ENCODE data around the gene MBNL1.
A peak's percentile ranks its signal among the peaks of the same experiment; 100 is the strongest.

The MBNL1 gene

DNA sequence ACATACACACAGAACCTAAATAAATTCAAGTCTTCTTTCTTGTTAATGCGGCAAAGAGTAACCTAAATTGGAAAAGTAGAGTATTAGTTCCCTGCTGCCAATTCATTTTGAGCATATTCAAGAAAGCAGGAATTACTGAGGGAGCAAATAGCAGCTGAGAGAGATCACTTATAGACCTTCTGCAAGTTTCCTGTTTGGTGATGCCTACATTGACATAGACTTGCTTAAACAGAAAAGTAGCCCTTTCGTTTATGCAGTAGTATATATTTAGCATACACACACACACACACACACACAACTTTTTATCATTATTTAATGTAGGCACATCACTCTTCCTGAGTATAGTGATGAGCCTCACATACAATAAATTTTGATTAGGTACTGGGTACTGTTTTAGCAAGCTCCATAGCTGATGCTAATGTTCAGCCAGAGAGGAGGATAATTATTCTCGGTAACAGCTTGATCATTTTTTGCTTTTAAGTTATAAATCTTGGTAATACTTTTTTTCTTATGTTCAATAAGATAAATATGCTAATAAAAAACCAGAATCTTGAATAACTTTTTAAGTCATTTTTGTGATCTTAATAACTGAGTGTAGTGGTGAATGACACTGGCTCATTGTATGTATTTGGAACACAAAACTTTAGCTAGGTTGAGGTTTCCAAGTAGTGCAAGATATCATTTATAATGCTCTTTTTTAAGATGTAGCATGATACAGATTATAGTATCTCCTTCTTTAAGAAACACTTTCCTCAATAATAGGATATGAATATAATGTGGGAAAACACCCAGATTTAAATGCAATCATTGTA, 174.7 kb downstream of the MBNL1 start:
- FAIRE-seq (no peak), DNase-seq (ENCODE audit: low spot score) (no peak)

DNA sequence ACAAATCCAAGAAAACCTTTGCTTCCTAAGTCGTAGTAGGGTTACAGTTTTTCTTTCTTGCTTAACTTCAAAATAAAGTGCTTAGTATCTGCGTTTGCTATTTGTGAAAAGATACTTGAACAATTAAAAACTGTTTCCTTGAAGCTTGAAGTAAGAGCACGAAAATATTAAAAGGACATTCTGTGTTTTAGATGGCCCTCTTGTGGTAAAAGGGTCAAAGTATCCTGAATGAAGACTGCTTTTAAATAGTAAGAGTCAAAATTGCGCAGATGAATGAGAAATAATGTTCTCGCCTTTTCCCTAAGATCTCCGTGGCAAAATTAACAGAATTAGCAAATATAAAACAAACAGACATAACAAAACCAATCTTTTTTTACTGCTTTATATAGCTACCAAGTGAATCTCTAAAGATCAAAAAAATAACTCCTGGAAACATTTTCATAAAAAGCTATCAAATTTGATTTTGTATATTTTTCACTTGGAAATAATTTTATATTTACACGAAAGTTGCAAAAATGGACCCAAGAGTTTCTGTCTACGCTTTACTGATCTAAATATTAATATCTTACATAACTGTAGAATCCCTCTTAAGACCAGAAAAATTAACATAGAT, 175.4 kb downstream of the MBNL1 start:
- FAIRE-seq (no peak), DNase-seq (ENCODE audit: low spot score) (no peak)

DNA sequence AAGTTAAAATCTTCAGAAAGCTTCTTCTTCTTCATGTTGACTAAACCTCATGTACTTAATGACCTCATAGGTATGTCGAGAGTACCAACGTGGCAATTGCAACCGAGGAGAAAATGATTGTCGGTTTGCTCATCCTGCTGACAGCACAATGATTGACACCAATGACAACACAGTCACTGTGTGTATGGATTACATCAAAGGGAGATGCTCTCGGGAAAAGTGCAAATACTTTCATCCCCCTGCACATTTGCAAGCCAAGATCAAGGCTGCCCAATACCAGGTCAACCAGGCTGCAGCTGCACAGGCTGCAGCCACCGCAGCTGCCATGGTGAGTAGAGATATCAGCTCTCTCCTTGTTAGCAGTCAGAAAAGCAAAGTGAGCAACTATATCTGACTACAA, 176.5 kb downstream of the MBNL1 start:
- no peak for FAIRE-seq
- no peak for DNase-seq (ENCODE audit: low spot score)

DNA sequence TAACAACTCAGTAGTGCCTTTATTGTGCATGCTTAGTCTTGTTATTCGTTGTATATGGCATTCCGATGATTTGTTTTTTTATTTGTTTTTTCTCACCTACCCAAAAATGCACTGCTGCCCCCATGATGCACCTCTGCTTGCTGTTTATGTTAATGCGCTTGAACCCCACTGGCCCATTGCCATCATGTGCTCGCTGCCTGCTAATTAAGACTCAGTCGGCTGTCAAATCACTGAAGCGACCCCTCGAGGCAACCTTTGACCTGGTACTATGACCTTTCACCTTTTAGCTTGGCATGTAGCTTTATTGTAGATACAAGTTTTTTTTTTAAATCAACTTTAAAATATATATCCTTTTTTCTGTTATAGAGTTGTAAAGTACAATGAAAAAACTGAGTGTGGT, 177.8 kb downstream of the MBNL1 start:
- DNase-seq (ENCODE audit: low spot score) (no peak), FAIRE-seq (no peak)

DNA sequence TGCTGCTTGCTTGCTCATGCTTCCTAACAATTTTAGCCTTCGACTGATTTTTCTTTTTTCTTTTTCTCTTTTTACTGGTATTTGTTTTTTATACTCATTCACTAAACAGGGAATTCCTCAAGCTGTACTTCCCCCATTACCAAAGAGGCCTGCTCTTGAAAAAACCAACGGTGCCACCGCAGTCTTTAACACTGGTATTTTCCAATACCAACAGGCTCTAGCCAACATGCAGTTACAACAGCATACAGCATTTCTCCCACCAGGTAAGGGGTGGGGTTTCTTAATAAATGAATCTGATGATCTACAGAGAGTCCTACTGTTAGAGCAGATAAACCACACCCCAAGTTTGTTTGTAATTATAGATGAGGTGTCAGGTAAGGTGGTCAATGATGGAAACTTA, 178.8 kb downstream of the MBNL1 start:
- FAIRE-seq: no peak

DNA sequence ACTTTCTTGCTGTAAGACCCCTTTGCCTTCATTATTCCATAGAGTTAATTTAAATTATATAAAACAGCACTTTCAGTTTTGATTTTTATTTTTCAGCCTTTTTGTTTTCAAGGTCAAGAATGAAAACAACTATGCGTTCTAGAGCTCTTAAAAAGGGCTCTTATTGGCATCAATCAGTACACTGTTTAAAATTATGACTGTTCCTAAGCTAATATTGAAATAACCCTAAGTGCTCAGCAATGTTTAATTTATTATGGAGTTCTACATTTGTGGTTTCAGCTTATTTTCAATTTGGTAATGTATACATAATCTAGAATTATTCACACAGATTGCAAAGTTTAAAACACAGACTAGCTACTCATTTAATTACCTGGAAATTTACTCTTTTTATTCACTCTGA, 179.4 kb downstream of the MBNL1 start:
- no peak for FAIRE-seq
- no peak for DNase-seq (ENCODE audit: low spot score)

More for the DNA sequence above, 178.8 kb downstream of the MBNL1 start:
- DNase-seq (ENCODE audit: low spot score): no peak

DNA sequence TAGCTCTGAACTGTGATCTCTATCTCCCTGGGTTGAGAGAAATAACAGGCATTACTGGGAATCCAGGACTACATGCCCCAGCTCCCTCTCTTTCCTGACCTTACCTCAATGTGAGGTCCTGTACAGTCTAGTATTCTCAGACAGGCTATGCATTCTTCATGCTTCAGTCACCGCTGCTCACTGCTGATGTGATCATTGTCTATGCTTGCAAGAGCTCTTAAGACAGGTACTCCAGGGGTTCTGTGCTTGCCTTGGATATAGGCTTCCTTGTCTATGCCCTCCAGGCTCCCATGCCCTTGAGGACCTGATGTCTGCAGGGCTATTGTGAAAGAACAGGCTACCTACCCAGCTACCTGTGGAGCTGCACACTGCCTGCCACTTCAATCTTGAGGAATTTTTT, 183.6 kb downstream of the MBNL1 start:
- no peak for FAIRE-seq

DNA sequence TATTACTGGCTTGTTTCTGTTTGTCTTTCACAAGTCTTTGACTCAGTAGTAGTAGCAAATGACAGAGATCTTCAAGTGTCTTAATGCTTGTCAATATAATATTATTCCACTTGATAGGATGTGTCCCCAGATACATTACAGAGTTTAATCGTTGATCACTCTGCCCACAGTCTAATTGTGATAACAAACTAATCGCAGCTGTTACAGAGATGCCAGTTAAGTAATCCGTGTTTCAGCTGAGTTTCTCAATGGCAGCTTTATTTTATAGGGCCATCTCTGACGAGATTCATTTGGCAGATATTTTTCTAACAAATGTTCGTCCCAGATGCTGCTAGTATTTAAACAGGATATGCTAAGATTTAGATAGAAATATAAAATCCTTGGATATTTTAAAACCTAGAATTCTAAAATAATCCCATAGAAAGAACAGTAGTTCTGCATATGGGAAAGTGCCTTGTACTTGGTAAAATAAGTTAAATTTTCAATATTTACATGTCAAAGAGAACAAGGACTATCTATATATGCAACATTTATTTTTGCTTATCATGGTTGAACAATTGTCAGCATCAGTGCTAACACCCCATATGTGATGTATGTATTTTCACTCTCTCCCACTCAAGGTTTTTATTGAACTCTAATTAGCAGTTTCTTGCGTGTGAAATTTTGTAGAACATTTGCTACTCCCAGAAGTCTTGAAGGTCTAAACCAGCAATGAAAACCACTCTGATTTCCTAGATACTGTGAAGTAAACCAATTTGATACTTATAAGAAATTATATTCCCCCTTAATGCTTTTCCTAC, 185.5 kb downstream of the MBNL1 start:
- FAIRE-seq (no peak), DNase-seq (ENCODE audit: low spot score) (no peak)

More for the DNA sequence above, 183.6 kb downstream of the MBNL1 start:
- no peak for DNase-seq (ENCODE audit: low spot score)

DNA sequence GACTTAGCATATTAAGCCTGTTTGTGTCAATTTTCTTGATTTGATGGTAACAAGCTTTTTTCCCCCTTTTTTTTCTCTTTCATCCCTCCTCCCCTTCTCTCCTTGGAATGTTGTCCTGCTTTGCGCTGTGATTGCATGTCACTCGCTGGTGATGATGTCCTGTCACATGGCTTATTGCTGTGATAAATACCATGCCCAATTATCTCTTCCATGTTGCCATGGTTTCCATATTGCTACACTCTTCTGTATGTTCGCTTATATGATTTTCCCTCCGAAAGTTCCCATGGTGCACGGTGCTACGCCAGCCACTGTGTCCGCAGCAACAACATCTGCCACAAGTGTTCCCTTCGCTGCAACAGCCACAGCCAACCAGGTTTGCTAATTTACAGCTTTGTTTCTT, 187.3 kb downstream of the MBNL1 start:
- FAIRE-seq: no peak
- DNase-seq (ENCODE audit: low spot score): no peak

DNA sequence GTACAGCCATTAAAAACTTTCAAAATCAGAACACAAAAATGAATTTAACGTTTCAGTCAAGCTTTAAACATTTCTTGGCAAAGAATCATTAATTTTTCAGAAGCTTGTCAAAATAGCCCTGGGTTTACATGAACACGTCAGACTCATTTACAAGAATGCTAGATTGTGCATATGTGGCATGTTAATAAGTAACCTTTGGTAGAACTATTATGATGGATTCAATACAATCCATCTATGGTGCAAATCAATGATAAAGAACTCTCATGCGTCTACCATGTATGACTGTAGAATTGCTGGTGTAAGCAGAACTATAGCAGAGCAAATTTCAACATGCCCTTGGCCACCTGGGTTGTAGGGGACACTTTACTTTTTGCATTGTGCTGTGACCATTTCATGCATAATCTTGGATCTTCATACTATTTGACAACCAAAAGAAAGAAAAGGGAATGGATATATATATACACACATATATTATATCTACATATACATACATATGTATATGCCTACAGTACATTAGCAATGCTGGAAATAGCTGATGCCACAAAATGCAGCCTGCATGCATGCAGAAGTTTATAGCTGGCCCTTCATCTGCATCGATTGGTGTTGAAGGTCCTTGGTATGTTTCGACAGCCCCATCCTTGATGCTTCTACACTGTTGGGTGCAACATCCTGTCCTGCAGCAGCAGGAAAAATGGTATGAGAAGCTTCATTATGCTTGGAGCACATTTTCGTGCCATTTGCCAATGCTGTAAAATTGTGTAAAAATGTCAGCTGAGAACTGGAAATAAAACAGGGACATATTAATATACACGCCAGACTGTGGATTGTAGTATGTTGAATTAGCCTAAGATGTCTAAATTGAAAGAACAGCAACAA, 189.0 kb downstream of the MBNL1 start:
- DNase-seq (ENCODE audit: low spot score) (no peak), FAIRE-seq (no peak)

DNA sequence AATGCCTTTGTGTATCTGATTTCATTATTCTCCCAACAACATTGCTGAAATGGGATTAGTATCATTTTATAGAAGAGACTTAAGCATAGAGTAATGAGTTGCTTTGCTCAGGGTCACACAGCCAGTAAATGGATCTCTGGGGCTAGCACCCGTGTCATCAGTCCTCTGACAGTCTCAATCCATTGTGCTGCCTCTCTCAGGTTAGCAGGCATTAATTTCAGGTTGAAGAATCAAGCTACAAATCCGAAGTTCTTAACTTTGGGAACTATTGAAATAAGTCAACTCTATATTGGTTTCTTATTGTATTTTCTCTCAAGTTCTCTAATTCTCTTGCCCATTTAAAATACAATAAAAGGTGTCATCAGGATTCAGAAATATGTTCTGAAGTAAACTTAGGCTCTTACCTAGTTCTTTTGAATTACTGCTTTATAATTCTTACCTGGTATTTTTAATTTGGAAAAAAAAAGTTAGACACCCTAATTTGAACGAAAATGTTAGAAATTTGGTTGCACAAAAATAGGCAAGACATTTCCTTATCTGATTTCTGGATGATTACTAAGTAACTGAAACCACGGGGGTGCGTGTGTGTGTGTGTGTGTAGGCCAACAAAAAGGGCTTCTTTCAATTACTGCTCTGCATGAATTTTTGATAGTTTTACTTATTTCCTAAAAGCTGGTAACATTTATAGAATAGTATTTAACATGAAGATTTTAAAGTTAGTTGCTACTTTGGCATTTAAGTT, 189.8 kb downstream of the MBNL1 start:
- no peak for DNase-seq (ENCODE audit: low spot score)
- no peak for FAIRE-seq

DNA sequence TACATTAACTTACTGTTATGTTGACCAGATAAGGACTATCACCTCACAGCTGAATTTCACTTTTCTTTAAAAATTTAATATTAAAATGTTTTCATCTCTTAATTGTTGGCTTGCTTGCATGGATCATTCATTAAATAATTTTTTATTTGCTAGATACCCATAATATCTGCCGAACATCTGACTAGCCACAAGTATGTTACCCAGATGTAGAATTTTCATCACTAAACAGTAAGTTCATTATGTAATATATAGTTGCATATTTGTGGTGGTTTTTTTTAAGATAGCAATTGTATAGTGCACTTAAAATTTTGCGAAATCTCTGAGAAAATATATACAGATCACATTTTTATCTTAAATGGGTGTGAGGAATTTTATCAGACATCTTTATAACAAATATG, 190.4 kb downstream of the MBNL1 start:
- no peak for FAIRE-seq
- no peak for DNase-seq (ENCODE audit: low spot score)

DNA sequence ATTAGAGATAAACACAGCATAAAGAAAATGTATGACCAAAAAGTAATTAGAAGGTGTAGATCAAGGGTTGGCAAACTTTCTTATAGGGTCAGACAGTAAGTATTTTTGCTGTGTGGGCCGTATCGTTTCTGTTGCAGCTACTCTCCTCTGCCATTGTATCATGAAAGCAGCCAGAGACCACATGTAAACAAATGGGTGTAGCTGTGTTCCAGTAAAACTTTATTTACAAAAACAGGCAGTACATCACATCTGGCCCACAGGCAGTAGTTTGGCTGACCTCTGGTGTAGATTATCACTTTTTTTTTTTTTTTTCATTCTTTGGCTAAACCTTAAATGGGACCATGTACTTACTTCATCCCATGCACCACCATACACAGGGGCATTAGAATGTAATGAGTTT, 190.8 kb downstream of the MBNL1 start:
- FAIRE-seq (no peak), DNase-seq (ENCODE audit: low spot score) (no peak)

DNA sequence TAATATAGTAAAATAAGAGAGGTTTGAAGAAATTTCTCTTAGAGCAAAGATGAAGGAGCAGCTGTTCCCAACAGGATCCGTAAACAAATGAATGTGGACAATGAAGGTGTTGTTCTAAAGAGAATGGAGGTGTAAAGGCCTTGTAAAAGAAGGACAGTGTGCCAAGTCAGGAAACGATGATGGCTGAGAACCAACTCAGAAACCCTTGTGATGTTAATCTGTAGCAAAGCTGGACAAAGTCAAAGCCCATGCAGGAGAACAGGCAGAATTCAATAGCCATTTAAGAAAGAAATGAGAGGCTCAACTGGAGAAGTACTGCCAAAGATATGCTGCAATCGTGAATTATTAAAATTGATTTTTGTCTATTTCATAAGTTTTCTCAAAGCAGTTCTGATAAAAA, 192.2 kb downstream of the MBNL1 start:
- FAIRE-seq: no peak
- no peak for DNase-seq (ENCODE audit: low spot score)

DNA sequence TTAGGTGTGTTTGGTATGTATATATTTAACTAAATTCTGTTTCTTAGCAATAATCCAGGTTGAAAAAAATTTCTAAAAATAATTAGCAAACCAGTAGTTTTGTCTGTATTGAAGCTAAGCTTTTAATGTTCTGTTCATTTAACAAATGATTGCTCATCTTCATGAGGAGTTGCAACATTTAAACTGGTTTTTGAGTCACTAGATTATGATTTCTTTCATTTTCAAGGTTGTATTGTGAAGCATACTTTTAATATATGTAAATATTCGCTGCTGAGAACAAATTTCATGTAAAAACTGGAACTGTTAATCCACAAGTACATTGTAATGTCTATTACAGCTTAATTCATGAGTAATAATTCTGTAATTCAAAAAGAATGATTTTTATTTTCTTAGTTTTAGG, 192.7 kb downstream of the MBNL1 start:
- DNase-seq (ENCODE audit: low spot score): no peak
- FAIRE-seq: no peak

DNA sequence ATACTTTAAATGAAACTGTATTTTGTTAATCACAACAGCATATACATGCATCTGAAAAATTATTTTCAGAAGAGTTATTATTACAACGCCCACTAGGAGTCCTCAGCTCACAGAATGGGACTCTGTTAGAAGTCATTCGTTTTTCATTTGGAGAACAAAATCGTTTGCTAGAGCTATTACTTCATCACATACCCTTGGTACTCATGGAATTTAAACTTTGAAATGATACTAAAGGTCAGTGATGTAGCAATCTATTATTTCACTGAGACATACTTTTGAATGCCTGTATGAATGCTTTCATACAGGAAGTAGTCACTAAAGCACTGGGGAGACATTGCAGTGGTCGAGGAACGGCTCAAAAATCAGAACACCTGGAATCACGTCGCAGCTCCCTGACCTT, 198.1 kb downstream of the MBNL1 start:
- DNase-seq (ENCODE audit: low spot score): peak; percentile 8
- FAIRE-seq: no peak

DNA sequence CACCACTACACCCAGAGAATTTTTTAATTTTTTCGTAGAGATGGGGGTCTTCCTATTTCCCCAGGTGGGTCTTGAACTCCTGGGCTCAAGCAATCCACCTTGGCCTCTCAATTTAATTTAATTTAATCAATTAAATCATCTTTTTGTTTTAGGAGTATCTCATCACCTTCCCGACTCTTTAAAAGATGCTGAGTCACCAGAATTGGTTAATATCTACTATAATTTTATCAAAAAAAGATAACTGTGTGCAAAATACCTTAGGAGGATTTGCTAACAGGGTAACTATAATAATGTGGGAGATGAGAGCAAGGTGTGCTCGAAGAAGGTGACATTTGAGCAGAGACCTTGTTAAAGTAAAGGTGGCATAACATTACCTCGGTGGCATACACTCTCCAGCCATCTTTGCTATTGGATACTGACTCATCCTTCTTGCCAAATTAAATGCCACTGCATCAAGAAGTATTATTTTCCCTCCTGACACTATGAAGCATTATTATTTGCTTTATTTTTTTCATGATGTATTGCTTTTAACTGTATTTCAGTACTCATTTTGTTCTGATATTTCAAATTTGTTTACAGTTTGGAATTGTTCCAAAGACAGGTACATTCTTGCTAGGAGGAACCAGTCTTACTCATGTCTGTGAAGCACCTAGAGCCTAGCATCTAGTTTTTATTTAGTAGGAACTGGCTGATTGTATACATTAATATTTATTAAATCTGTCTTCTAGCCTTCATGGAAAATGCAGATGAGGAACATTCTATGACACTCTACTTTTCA, 200.7 kb downstream of the MBNL1 start:
- no peak for DNase-seq (ENCODE audit: low spot score)

DNA sequence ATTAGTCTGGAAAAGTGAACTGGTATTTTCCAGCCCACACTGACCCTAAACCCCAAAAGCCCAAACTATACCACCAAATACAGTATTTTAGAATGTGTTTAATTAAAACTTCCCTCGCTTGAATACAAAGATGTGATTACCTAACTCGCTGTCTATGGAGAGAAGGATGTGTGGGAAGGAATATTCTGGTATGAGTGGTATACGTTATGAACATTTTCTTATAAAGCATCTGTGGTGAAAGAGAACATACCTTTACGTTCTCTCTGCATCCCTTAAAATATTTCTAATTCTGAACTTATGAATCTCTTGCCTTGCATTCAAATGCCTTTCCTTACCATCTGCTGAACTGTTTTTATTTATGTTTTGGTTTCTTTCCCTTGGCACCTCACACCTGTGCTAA, 201.4 kb downstream of the MBNL1 start:
- no peak for DNase-seq (ENCODE audit: low spot score)
- no peak for FAIRE-seq

More for the DNA sequence above, 200.7 kb downstream of the MBNL1 start:
- no peak for FAIRE-seq

DNA sequence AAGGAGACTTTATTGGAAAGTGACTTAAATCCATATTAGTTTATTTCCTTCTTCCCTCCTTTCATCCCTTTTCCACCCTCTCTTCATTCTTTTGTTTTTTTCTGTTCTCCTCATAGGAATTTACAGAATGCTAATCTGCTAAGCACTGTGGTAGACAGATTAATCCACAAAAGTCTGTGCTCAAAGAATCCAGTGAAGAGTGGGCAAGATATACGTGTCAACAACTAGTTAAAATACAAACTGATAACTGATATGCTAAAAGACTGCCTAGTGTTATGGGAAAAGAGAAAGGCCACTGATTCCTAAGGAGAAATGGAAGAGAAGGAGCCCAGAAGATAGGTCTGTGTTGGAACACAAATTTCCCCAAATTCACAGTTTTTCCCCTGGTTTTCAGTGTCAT, 202.2 kb downstream of the MBNL1 start:
- DNase-seq (ENCODE audit: low spot score): no peak
- FAIRE-seq: no peak

Measured in urothelium cell line (cell line).